Neutrophil (primary cell): ENCODE results near the gene KRTAP4-8.
"Not testable (repeated sequence)": the region's sequence is repeated elsewhere in the genome, so short reads cannot be mapped to it uniquely, and the experiment has no call there.

ENCODE experiments used
- H3K27ac ChIP-seq: fragments of 200-600 bp; sonication (generic); 2 replicates; pipeline ENCODE4 v1.5.1; 2016; ENCODE audit warnings: mild to moderate bottlenecking, moderate library complexity
- H3K27me3 ChIP-seq: fragments of 200-600 bp; sonication (generic); 2 replicates; pipeline ENCODE4 v1.6.0; 2016; ENCODE audit warnings: mild to moderate bottlenecking
- H3K36me3 ChIP-seq: fragments of 200-600 bp; sonication (generic); 2 replicates; pipeline ENCODE4 v1.5.1; 2017
- H3K4me1 ChIP-seq, 2 experiments: fragments of 200-600 bp in 1 of 2; sonication (generic) in 1 of 2; 1 replicate in 1 of 2; 2 replicates in 1 of 2; pipeline versions ENCODE4 v1.5.1 to v1.6.1; 2013 to 2016; ENCODE audit warnings: low read depth in 1 of 2, low read length in 1 of 2, mild to moderate bottlenecking in 1 of 2, moderate library complexity in 1 of 2; ENCODE audit not compliant: control insufficient read depth in 1 of 2, insufficient read depth in 1 of 2
- H3K4me3 ChIP-seq, 2 experiments: fragments of 200-600 bp in 1 of 2; sonication (generic) in 1 of 2; 1 replicate in 1 of 2; 2 replicates in 1 of 2; pipeline ENCODE4 v1.5.1; 2013 to 2016; ENCODE audit warnings: low read depth in 1 of 2, low read length in 1 of 2, mild to moderate bottlenecking in 1 of 2, moderate library complexity in 1 of 2
- H3K9me3 ChIP-seq: fragments of 200-600 bp; sonication (generic); 2 replicates; pipeline ENCODE4 v1.5.1; 2016
- CTCF ChIP-seq: fragments of 200-600 bp; sonication (generic); IDR thresholded peaks from 2 replicates; pipeline ENCODE4 v1.5.1; 2016; ENCODE audit warnings: antibody characterized with exemption

Gene KRTAP4-8

GRCh38 chr17:41073676-41074075 lies 24.3 kb downstream of the KRTAP4-8 start:
- Histone ChIP-seq H3K9me3 (no peaks in the 10 kb centered on the region), H3K36me3 (no peaks in the 10 kb centered on the region), H3K27me3 (peaks cover 10% of the 10 kb centered on the region), H3K27ac (no peak overlapping the region), H3K4me3 (no peak overlapping the region), H3K4me1 (peaks cover 7 to 13% of the 10 kb centered on the region in 2 experiments)
- no peak for TF ChIP-seq CTCF

- no peak for TF ChIP-seq CTCF
- H3K4me3 ChIP-seq, result no peak overlapping the region
- H3K4me1 ChIP-seq, result peaks cover 7 to 17% of the 10 kb centered on the region in 2 experiments
- H3K9me3 ChIP-seq, result no peaks in the 10 kb centered on the region
- no peak overlapping the region for H3K27ac ChIP-seq
- no peaks in the 10 kb centered on the region for H3K36me3 ChIP-seq
- H3K27me3 ChIP-seq, result peaks cover 10% of the 10 kb centered on the region
Measured at GRCh38 chr17:41071606-41072360, 26.2 kb downstream of the KRTAP4-8 start.

DNA sequence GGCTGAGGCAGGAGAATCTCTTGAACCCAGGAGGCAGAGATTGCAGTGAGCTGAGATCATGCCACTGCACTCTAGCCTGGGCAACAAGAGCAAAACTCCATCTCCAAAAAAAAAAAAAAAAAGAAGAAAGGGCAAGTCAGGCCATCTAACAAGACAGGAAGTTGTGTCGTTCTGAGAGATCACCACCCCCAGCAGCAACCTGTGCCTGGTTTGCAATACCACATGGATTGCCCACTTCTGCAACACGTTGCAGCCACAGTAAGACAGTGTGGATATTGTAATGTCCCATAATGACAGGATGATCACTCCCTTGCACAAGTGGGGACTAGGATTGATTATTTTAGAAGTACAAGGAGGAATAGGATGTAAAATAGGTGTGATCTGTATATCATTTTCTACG lies 28.9 kb downstream of the KRTAP4-8 start:
- Histone ChIP-seq H3K27ac (no peak overlapping the region), H3K4me3 (no peak overlapping the region), H3K36me3 (no peaks in the 10 kb centered on the region), H3K9me3 (no peaks in the 10 kb centered on the region), H3K4me1 (peaks cover 7 to 17% of the 10 kb centered on the region in 2 experiments), H3K27me3 (peaks cover 12% of the 10 kb centered on the region)
- TF ChIP-seq CTCF, result no peak

DNA sequence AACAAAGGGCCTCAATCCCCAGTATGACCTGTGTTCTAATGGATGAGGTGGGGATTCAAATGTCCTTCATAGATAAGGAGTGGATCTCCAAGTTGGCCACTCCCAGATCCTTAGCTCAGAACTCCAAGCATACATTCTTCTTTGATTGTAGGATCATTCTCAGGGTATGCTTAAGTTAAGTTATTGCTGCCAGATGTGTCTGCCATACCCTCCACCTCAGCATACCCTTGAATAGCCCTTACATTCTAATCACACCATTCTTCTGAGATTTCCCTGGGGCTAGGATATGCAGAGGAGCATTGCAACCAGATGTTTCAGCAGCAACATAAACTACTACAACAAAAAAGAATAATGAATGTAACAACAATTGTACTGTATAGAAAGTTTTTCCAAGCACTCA lies 30.7 kb downstream of the KRTAP4-8 start:
- no peak overlapping the region for H3K27ac ChIP-seq

GRCh38 chr17:41065829-41066624 lies 31.9 kb downstream of the KRTAP4-8 start, which contains the start of gene KRTAP2-4:
Gene KRTAP2-4, minus strand, starts transcription at chr17:41065879. Its CDS starts 34 bp downstream, at chr17:41065845.
- Histone ChIP-seq H3K4me3 (no peak within 1 kb of the TSS), H3K36me3 (no peaks in the 10 kb centered on the region), H3K27ac (no peak within 1 kb of the TSS), H3K4me1 (peaks cover 7 to 17% of the 10 kb centered on the region in 2 experiments), H3K27me3 (peaks cover 42% of the 10 kb centered on the region), H3K9me3 (no peaks in the 10 kb centered on the region)
- TF ChIP-seq CTCF, result no peak

More for the DNA sequence above, 30.7 kb downstream of the KRTAP4-8 start:
- Histone ChIP-seq H3K9me3 (no peaks in the 10 kb centered on the region), H3K4me1 (peaks cover 7 to 17% of the 10 kb centered on the region in 2 experiments), H3K27me3 (peaks cover 29% of the 10 kb centered on the region), H3K36me3 (no peaks in the 10 kb centered on the region), H3K4me3 (no peak overlapping the region)
- no peak for TF ChIP-seq CTCF

GRCh38 chr17:41065016-41065689 lies 32.8 kb downstream of the KRTAP4-8 start:
- not testable (repeated sequence) for H3K27ac ChIP-seq, H3K9me3 ChIP-seq, H3K36me3 ChIP-seq, H3K4me3 ChIP-seq
- Histone ChIP-seq H3K27me3 (peaks cover 51% of the 10 kb centered on the region), H3K4me1 (peaks cover 7 to 17% of the 10 kb centered on the region in 2 experiments)
